Testis (tissue), 2 donors: ENCODE data around the gene FAU.

Source experiments
- POLR2A ChIP-seq: fragments of 450-650 bp; IDR thresholded peaks from one replicate; pipeline ENCODE4 v1.6.1; 2017; ENCODE audit warnings: antibody characterized with exemption, mild to moderate bottlenecking, moderate library complexity
- TF ChIP-seq, protein P1 (sequence below), 3 experiments: fragments of 450-650 bp in 2 of 3; fragments of 200-600 bp in 1 of 3; sonication (generic) in 1 of 3; IDR thresholded peaks; one replicate each; pipeline ENCODE4 v1.5.1; 2016 to 2019; ENCODE audit warnings: antibody characterized with exemption in 3 of 3, mild to moderate bottlenecking in 2 of 3, moderate library complexity in 1 of 3

DNA sequence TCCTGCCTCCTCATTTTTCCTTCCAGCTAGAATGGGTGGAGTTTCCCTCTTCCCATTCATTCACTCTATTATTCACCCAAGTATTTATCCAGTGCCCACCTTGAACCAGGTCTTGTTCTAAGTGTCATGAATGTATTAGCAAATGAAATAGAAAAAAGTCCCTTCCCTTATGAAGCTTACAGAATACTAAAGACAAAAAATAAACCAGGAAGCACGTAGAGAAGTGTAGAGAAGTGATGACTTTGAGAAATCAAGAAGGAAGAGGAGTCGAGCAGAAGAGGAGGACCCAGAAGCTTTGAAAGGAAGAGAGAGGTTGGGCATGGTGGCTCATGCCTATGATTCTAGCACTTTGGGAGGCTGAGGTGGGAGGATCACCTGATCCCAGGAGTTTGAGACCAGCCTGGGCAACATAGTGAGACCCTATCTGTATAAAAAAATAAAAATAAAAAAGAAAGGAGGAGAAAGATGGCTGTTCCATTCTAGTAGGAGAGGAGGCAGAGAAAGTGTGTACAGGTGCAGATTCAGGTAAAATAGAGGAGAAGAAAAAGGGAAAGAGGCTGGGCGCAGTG lies 29.5 kb upstream of the FAU start:
- no peak for TF ChIP-seq POLR2A
- TF ChIP-seq, protein P1, sequence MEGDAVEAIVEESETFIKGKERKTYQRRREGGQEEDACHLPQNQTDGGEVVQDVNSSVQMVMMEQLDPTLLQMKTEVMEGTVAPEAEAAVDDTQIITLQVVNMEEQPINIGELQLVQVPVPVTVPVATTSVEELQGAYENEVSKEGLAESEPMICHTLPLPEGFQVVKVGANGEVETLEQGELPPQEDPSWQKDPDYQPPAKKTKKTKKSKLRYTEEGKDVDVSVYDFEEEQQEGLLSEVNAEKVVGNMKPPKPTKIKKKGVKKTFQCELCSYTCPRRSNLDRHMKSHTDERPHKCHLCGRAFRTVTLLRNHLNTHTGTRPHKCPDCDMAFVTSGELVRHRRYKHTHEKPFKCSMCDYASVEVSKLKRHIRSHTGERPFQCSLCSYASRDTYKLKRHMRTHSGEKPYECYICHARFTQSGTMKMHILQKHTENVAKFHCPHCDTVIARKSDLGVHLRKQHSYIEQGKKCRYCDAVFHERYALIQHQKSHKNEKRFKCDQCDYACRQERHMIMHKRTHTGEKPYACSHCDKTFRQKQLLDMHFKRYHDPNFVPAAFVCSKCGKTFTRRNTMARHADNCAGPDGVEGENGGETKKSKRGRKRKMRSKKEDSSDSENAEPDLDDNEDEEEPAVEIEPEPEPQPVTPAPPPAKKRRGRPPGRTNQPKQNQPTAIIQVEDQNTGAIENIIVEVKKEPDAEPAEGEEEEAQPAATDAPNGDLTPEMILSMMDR (IDR thresholded peaks at IDR 0.05) = no peak
